Gastroesophageal sphincter (tissue), 4 donors: ENCODE measurements around the gene SYPL1. TPM values are rescaled to one million over a fixed set of nuclear protein-coding genes. Genes with fewer than 3 reads are reported as not detected.

Experiments
- ATAC-seq: fragments of 150-250 bp; one replicate; pipeline ENCODE4 v1.9.1; 2016; ENCODE audit warnings: mild to moderate bottlenecking, moderate library complexity
- H3K27ac ChIP-seq, 4 donors: fragments of 200-600 bp; sonication (generic) in 3 of 4; 1 replicate in 3 of 4; 2 replicates in 1 of 4; pipeline ENCODE4 v1.5.1; 2016 to 2019
- H3K27me3 ChIP-seq: fragments of 200-600 bp; sonication (generic); one replicate; pipeline ENCODE4 v1.5.1; 2019
- H3K36me3 ChIP-seq, 2 donors: fragments of 200-600 bp; sonication (generic); one replicate each; pipeline ENCODE4 v1.5.1; 2019; ENCODE audit warnings: control low read depth in 1 of 2
- H3K4me1 ChIP-seq, 3 donors: fragments of 200-600 bp; sonication (generic); 1 replicate in 2 of 3; 2 replicates in 1 of 3; pipeline ENCODE4 v1.5.1; 2016 to 2019; ENCODE audit warnings: control low read depth in 2 of 3
- H3K4me3 ChIP-seq, 2 donors: fragments of 200-600 bp; sonication (generic); one replicate each; pipeline ENCODE4 v1.5.1; 2019; ENCODE audit warnings: mild to moderate bottlenecking in 1 of 2, moderate library complexity in 1 of 2
- H3K9me3 ChIP-seq, 3 donors: fragments of 200-600 bp; sonication (generic); one replicate each; pipeline ENCODE4 v1.5.1; 2017 to 2019; ENCODE audit warnings: control low read depth in 2 of 3
- EP300 ChIP-seq: sonication (generic); formaldehyde crosslinking; IDR thresholded peaks from one replicate; pipeline ENCODE4 v1.6.1; 2017; ENCODE audit warnings: antibody characterized with exemption, mild to moderate bottlenecking
- POLR2A ChIP-seq, 2 donors: fragments of 450-650 bp; IDR thresholded peaks; one replicate each; pipeline ENCODE4 v1.6.1; 2017; ENCODE audit warnings: antibody characterized with exemption in 2 of 2, mild to moderate bottlenecking in 2 of 2, moderate library complexity in 1 of 2
- POLR2AphosphoS5 ChIP-seq: sonication (generic); formaldehyde crosslinking; IDR thresholded peaks from one replicate; pipeline ENCODE4 v1.6.1; 2017; ENCODE audit warnings: antibody characterized with exemption
- WGBS, 2 donors: methylation state at CpG; one replicate each; pipeline ENCODE4 v1.1.5; 2018; ENCODE audit warnings: low coverage in 1 of 2; 5-methylcytosine and 5-hydroxymethylcytosine counted together
- total RNA-seq, 4 donors: library from RNA; depleted of rRNA; stranded (reverse); fragments of >200 nt; gene quantifications; one replicate each; pipeline ENCODE4 v1.1.0, GENCODE V29; 2016
- TF ChIP-seq, protein P1 (sequence below), 4 experiments: fragments of 200-600 bp in 2 of 4; fragments of 450-650 bp in 2 of 4; sonication (generic) in 1 of 4; IDR thresholded peaks; one replicate each; pipeline ENCODE4 v1.5.1; 2017 to 2019; ENCODE audit warnings: antibody characterized with exemption in 4 of 4, mild to moderate bottlenecking in 2 of 4, moderate library complexity in 2 of 4

Gene SYPL1
- total RNA-seq, 4 donors from 2014 or later, result 80.0 to 132 (median 93.2) TPM

DNA sequence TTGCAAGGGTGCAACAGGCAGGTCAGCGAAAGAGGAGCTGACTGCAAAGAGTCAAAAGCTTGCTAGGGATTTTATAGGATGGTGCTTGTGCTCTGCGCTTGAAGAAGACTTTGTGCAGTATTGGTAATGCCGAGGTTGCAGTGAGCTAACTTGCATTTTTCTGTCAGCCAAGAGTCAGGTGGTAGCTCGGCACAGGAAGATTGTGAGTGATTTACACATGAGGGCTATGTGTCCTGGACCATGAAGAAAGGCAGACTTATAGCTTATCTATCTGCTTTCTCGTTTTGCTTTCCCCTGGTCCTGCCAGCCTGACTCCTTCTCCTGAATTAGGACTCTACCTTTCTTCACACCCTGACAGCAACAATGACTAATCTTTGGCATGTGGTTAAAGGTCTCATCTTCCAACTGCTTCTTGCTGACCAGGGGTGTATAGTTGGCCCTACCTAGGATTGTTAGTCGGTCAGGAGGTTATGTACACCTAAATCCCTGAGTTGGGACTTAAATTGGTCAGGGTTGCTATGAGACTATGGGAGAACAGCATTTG, 4.1 kb upstream of the SYPL1 start:
- Histone ChIP-seq H3K27ac (peak overlapping the region in 3 of 4 donors; percentile 31 to 98 (median 58)), H3K9me3 (no peaks in the 10 kb centered on the region), H3K36me3 (no peaks in the 10 kb centered on the region), H3K27me3 (no peaks in the 10 kb centered on the region), H3K4me3 (no peak overlapping the region), H3K4me1 (peaks cover 0 to 70% (median 0%) of the 10 kb centered on the region in 3 donors)
- no peak for ATAC-seq
- TF ChIP-seq POLR2A (IDR thresholded peaks at IDR 0.05), result no peak
- no peak for TF ChIP-seq EP300
- WGBS, 2 donors, result 57 to 81% methylated on average over 6 of the region's 6 CpGs

DNA sequence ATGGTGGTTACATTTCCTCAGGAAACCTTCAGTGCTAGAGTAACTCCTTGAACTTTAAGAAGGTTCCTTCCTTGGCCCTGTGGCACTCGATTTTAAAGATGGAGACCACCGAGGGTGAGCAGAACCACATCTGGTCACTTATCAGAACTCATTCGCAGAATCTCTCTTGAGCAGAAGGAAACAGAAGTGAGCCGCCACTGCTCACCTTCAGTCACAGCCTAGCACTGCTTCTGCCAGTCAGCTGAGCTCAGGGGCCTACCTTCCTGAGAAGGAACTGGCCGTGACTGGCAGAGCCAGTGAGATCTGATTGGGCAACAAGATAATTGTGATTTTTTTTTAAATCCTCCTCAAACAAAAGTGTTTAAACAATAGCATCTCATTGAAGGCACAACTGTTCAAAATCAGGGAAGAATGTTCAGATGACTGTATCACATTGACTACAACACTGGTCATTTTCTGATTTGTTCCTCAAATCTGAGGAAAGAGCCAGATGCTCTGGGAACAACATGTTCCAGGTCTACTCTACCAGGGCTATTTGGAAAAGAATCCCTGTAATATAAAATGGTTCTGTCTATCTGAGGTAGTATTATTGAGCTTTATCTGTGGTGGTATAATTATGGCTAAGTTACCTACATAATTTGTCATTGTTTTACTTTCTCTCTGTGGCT, 2.7 kb upstream of the SYPL1 start:
- Histone ChIP-seq H3K9me3 (no peaks in the 10 kb centered on the region), H3K4me3 (no peak overlapping the region), H3K27me3 (no peaks in the 10 kb centered on the region), H3K36me3 (no peaks in the 10 kb centered on the region), H3K4me1 (peaks cover 0 to 67% (median 7%) of the 10 kb centered on the region in 3 donors), H3K27ac (peak overlapping the region; percentile 69 to 98 (median 75))
- ATAC-seq, result no peak
- WGBS, 2 donors, result 80% methylated on average over 5 of the region's 5 CpGs; no CpG with 5 or more reads in 1 of the 2 donors
- TF ChIP-seq EP300, result no peak
- TF ChIP-seq POLR2AphosphoS5, result peak; percentile 79

DNA sequence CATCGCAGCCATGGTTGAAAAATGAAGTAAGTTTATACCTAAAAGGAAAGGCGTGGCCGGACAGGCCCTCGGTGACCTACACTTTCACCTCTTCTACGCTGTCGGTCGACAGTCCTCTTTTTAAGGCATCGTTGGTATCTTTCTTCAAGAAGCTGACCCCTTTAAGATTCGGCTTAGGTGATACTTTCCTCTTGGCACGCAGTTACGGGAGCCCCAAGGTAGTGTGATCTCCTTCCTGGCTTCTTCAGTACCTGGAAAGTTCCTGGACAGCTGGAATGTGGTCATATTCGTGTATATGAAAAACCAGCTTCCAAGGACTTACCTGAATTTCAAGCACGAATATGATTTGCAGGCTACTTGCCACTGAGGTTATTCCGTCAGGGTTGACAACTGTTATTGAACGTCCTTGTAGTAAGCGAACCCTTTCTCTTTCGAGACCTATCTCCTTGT, 885 bp upstream of the SYPL1 start:
- 83 to 90% methylated on average over 15 of the region's 17 CpGs for WGBS, 2 donors
- TF ChIP-seq, protein P1, sequence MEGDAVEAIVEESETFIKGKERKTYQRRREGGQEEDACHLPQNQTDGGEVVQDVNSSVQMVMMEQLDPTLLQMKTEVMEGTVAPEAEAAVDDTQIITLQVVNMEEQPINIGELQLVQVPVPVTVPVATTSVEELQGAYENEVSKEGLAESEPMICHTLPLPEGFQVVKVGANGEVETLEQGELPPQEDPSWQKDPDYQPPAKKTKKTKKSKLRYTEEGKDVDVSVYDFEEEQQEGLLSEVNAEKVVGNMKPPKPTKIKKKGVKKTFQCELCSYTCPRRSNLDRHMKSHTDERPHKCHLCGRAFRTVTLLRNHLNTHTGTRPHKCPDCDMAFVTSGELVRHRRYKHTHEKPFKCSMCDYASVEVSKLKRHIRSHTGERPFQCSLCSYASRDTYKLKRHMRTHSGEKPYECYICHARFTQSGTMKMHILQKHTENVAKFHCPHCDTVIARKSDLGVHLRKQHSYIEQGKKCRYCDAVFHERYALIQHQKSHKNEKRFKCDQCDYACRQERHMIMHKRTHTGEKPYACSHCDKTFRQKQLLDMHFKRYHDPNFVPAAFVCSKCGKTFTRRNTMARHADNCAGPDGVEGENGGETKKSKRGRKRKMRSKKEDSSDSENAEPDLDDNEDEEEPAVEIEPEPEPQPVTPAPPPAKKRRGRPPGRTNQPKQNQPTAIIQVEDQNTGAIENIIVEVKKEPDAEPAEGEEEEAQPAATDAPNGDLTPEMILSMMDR (IDR thresholded peaks at IDR 0.05), result no peak
- TF ChIP-seq POLR2AphosphoS5, result no peak
- TF ChIP-seq POLR2A (IDR thresholded peaks at IDR 0.05), result no peak
- TF ChIP-seq EP300, result no peak
- Histone ChIP-seq H3K9me3 (no peaks in the 10 kb centered on the region), H3K27ac (peak overlapping the region; percentile 76 to 99 (median 98)), H3K4me1 (peaks cover 0 to 74% (median 18%) of the 10 kb centered on the region in 3 donors), H3K36me3 (no peaks in the 10 kb centered on the region), H3K4me3 (peak overlapping the region in 1 of 2 donors; percentile 79), H3K27me3 (no peaks in the 10 kb centered on the region)
- no peak for ATAC-seq

DNA sequence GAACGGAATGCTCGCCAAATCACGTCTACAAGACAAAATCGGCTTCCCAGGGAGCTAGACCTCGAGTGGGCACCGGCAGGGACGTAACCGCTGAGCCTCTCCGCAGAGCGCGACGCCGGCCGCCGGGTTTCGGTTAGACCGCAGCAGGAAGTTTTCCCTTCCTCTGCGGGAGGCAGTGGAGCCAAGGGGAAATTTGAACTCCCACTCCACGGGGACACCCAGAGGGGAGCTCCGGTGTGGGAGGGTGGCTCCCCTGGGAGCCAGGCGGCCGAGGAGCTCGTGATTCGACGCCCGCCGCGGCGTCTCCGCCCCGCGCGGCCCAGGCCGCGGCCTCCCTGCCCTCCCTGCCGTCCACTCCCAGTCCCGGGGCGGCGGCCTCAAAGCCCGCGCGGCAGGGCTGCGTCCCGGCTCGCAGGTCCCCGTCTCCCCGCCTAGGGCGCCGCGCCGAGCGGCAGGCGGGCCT, 426 bp downstream of the SYPL1 start:
- TF ChIP-seq EP300 (no peak), POLR2AphosphoS5 (peak; percentile 6), POLR2A (IDR thresholded peaks at IDR 0.05) (peak; percentile 82 to 88)
- TF ChIP-seq, protein P1 (IDR thresholded peaks at IDR 0.05), result no peak
- 0% methylated on average over 3 of the region's 53 CpGs; no CpG with 5 or more reads in 1 of the 2 donors for WGBS, 2 donors
- Histone ChIP-seq H3K4me1 (peaks cover 0 to 74% (median 18%) of the 10 kb centered on the region in 3 donors), H3K27ac (peak overlapping the region; percentile 76 to 99 (median 98)), H3K4me3 (peak overlapping the region; percentile 76 to 79), H3K36me3 (peaks cover 0 to 3% of the 10 kb centered on the region in 2 donors), H3K27me3 (no peaks in the 10 kb centered on the region), H3K9me3 (no peaks in the 10 kb centered on the region)
- ATAC-seq, result peak; percentile 80

DNA sequence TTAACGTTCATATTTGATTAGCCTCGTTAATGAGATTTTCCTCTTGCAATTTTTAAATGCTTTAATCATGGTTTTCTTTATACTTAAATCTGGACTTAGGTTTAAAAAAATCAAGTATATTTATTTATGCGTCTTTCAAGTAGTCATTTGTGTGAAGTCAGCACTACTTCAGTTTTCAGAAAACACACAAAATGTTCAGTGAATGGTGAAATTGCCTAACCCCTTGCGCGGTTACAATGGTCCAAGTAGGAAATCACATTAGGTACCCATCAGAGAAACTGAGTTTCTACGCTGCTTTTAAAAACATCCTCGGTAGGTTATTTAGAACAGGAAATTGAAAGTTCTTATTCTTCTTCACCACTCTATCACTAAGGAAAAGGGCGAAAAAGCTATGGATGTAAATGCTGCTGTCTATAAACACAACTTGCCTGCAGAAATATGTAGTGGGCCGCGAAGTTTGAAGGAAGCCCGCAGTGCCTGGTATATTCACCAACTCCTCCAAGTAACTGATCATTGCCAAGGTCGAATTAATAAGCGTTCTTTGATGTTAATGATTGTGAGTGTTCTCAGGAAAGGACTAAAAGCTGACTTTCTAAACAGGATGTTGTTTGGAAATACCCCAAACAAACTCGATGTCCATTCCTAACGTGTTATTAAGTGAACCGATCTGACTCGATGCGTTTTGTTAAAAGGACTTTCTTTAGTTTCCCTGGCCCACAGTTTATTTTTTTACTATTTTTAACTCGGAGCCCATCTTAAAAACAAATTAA, 1.0 kb downstream of the SYPL1 start:
- ATAC-seq, result no peak
- H3K27me3 ChIP-seq, result no peaks in the 10 kb centered on the region
- H3K9me3 ChIP-seq, result no peaks in the 10 kb centered on the region
- WGBS, 2 donors, result 8 to 9% methylated on average over 19 of the region's 19 CpGs
- peaks cover 0 to 3% of the 10 kb centered on the region in 2 donors for H3K36me3 ChIP-seq
- H3K4me1 ChIP-seq, result peaks cover 0 to 75% (median 18%) of the 10 kb centered on the region in 3 donors
- TF ChIP-seq, protein P1 (IDR thresholded peaks at IDR 0.05), result no peak
- TF ChIP-seq POLR2A (IDR thresholded peaks at IDR 0.05) (no peak), EP300 (no peak), POLR2AphosphoS5 (no peak)
- H3K27ac ChIP-seq, result peak overlapping the region; percentile 76 to 99 (median 98)
- peak overlapping the region; percentile 76 to 79 for H3K4me3 ChIP-seq
